ENCODE data around the gene TMEM54. TPM values are rescaled to one million over a fixed set of nuclear protein-coding genes. Genes with fewer than 3 reads are reported as not detected.

Gene TMEM54
- total and polyA plus RNA-seq, 3 experiments from 2014 or later = 2.5 to 2.6 TPM; not detected in 1

DNA sequence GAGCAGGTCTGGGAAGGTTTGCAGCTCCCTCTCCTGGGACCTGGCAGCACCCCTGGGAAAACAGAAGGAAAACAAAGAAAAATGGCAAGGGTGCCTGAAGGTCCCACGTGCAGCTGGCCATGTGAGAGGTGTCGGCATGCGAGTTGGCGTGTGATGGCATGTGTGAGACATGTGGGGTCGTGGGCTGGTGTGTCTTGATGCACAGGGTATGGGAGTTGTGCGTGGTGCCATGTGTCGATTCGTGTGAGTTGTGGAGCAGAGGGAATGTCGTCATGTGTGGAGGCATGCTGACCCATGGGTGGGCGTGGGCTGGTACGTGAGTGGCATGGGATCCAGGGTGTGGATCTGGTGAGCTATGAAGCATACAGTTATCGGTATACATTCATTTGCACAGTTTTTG, 13.6 kb downstream of the TMEM54 start:
- no peaks in the 10 kb centered on the region for H3K36me3 ChIP-seq (ENCODE audit: insufficient read depth, low read length)
- no peak overlapping the region for H3K27ac ChIP-seq (ENCODE audit: low read depth, low read length)
- ChIA-PET CTCF (no interaction called here), POLR2A (interaction anchor here (0.6 kb wide), 1 partner anchor 915 kb away, joined by 3 read pairs; no protein-coding TSS in a partner anchor)
- H3K4me3 ChIP-seq (ENCODE audit: low read length) = no peak overlapping the region
- Mint-ChIP-seq H3K4me3 (peak overlapping the region in 1 of 7 donors; percentile 32), H3K4me1 (peaks cover 9 to 14% (median 12%) of the 10 kb centered on the region in 3 donors), H3K27me3 (peaks cover 52 to 83% of the 10 kb centered on the region in 2 donors), H3K36me3 (peaks cover 0 to 16% (median 0%) of the 10 kb centered on the region in 3 donors), H3K9me3 (peaks cover 0 to 2% (median 0%) of the 10 kb centered on the region in 5 donors), H3K27ac (no peak overlapping the region)
- H3K4me1 ChIP-seq (ENCODE audit: insufficient read depth, low read length) = no peaks in the 10 kb centered on the region
- H3K9me3 ChIP-seq (ENCODE audit: low read length) = no peaks in the 10 kb centered on the region
- DNase-seq = no peak
- H3K27me3 ChIP-seq (ENCODE audit: insufficient read depth, low read length, poor library complexity, severe bottlenecking) = peaks cover 45% of the 10 kb centered on the region

DNA sequence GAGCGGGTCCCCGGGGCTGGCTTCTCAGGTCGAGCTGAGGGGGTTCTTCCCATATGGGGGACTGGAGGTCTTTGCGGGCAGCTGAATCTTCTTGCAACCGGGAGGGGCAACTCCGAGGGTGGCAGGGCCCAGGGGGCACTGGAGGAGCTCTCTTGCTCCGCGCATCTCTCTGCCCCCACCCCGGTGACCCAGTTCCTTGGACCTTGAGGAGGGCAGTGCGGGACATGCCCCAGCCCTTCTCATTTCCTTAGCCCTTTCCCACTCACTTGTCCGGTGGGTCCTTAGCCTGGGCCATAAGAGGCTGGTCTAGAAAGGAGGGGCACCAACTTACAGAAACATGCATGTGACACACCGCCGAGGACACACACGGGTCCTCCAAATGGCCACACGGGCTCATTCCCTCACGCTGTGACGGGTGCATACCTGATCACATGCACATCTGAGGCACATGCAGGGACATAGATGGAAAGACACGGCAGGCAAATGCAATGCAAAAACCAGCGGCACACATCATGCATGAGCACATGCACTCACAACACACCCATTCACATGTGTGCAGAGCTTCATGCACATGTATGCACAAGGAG, 14.3 kb downstream of the TMEM54 start:
- DNase-seq = no peak
- H3K4me1 Mint-ChIP-seq = peaks cover 2 to 9% (median 8%) of the 10 kb centered on the region in 3 donors
- H3K4me3 Mint-ChIP-seq = no peak overlapping the region
- POLR2A ChIA-PET = no interaction called here
- CTCF ChIA-PET = no interaction called here
- no peak overlapping the region for H3K27ac Mint-ChIP-seq
- peaks cover 0 to 2% (median 0%) of the 10 kb centered on the region in 5 donors for H3K9me3 Mint-ChIP-seq
- H3K27me3 Mint-ChIP-seq = peaks cover 46 to 78% of the 10 kb centered on the region in 2 donors
- no peak overlapping the region for H3K27ac ChIP-seq (ENCODE audit: low read depth, low read length)
- H3K4me3 ChIP-seq (ENCODE audit: low read length) = no peak overlapping the region
- no peaks in the 10 kb centered on the region for H3K9me3 ChIP-seq (ENCODE audit: low read length)
- peaks cover 0 to 16% (median 0%) of the 10 kb centered on the region in 3 donors for H3K36me3 Mint-ChIP-seq
- H3K27me3 ChIP-seq (ENCODE audit: insufficient read depth, low read length, poor library complexity, severe bottlenecking) = peaks cover 38% of the 10 kb centered on the region
- H3K4me1 ChIP-seq (ENCODE audit: insufficient read depth, low read length) = no peaks in the 10 kb centered on the region
- H3K36me3 ChIP-seq (ENCODE audit: insufficient read depth, low read length) = no peaks in the 10 kb centered on the region

DNA sequence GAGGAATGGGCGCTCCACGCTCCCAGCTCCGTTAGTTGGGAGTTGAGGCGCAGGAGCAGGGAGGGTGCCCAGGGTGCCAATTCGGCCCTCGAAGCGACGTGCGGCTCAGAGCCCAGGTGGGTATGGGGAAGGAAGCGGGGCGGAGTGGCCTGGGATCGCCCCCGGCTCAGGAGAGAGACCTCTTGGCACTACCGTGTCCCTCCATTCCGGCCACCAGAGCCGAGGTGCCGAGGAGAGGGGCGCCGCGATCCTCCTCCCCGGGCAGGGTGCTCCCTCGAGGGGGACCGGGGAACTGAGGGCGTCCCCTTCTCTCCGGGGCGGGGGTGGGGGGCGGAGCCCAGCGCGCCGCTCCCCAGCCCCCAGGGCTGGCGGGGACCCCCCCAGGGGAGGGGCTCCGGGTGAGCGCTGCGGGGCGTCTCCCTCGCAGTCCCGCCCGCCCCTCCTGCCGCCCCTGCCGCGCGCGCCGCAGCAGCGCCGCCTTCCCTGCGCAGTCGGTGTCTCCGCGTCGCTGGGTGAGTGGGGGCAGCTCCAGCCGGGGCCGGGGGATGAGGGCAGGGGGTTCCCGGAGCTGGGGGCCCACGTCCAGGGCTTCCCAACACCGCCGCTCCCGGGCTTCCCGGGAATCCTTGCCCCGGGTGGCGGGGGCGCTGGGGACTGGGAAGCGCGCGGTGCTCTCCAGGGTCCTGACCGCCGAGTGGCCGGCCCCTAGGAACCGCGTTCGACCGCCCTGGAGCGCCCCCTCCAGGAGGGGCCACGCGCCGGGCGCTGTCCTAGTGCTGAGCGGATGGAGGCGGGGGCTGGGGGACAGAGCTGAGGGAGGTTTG, 15.0 kb downstream of the TMEM54 start, which contains the start of gene HPCA:
Gene HPCA, plus strand, starts transcription at position 488 of the 824 bp plus-strand sequence. CDS start 2,408 bp downstream, outside the sequence.
- Mint-ChIP-seq H3K4me3 (peak within 1 kb of the TSS in 3 of 7 donors; percentile 12 to 77 (median 20)), H3K36me3 (peaks cover 0 to 16% (median 0%) of the 10 kb centered on the region in 3 donors), H3K27me3 (peaks cover 41 to 74% of the 10 kb centered on the region in 2 donors), H3K4me1 (peaks cover 0 to 9% (median 8%) of the 10 kb centered on the region in 3 donors), H3K27ac (peak within 1 kb of the TSS in 1 of 8 donors; percentile 14), H3K9me3 (peaks cover 0 to 2% (median 0%) of the 10 kb centered on the region in 5 donors)
- Histone ChIP-seq H3K36me3 (ENCODE audit: insufficient read depth, low read length) (no peaks in the 10 kb centered on the region), H3K4me3 (ENCODE audit: low read length) (no peak within 1 kb of the TSS), H3K4me1 (ENCODE audit: insufficient read depth, low read length) (no peaks in the 10 kb centered on the region), H3K27ac (ENCODE audit: low read depth, low read length) (no peak within 1 kb of the TSS), H3K9me3 (ENCODE audit: low read length) (no peaks in the 10 kb centered on the region), H3K27me3 (ENCODE audit: insufficient read depth, low read length, poor library complexity, severe bottlenecking) (peaks cover 32% of the 10 kb centered on the region)
- DNase-seq = peak in 4 of 5 donors; percentile 20 to 37 (median 20)
- CTCF ChIA-PET = interaction anchor here (1.2 to 1.3 kb wide), 2 partner anchors 9 to 10 kb away, joined by 3 read pairs; no protein-coding TSS in a partner anchor
- POLR2A ChIA-PET = no interaction called here

DNA sequence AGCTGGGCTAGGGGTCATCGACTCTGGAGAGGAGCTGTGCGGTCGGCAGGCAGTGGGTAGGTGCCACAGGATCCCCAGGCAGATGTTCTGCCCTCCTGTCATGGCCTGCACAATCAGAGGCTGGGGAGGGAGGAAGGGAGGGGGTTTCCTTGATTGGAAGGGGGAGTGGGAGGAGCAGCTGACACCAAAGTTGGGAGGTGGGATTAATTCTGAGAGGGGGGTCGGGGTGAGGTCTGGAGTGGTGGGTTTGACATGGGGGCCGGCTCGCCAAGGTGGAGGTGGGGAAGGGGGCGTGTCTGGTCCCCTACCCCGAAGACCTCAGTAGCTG, 15.5 kb downstream of the TMEM54 start:
- H3K27ac ChIP-seq (ENCODE audit: low read depth, low read length) = no peak overlapping the region
- H3K4me1 ChIP-seq (ENCODE audit: insufficient read depth, low read length) = no peaks in the 10 kb centered on the region
- DNase-seq = no peak
- Mint-ChIP-seq H3K36me3 (peaks cover 0 to 16% (median 0%) of the 10 kb centered on the region in 3 donors), H3K27ac (peak overlapping the region in 1 of 8 donors; percentile 14), H3K4me1 (peaks cover 0 to 9% (median 8%) of the 10 kb centered on the region in 3 donors), H3K9me3 (peaks cover 0 to 2% (median 0%) of the 10 kb centered on the region in 5 donors), H3K4me3 (peak overlapping the region in 3 of 7 donors; percentile 12 to 77 (median 20)), H3K27me3 (peaks cover 41 to 74% of the 10 kb centered on the region in 2 donors)
- CTCF ChIA-PET = interaction anchor here (1.2 to 1.3 kb wide), 2 partner anchors 9 kb away, joined by 3 read pairs; no protein-coding TSS in a partner anchor
- peaks cover 29% of the 10 kb centered on the region for H3K27me3 ChIP-seq (ENCODE audit: insufficient read depth, low read length, poor library complexity, severe bottlenecking)
- H3K9me3 ChIP-seq (ENCODE audit: low read length) = no peaks in the 10 kb centered on the region
- POLR2A ChIA-PET = no interaction called here
- H3K4me3 ChIP-seq (ENCODE audit: low read length) = no peak overlapping the region
- no peaks in the 10 kb centered on the region for H3K36me3 ChIP-seq (ENCODE audit: insufficient read depth, low read length)

DNA sequence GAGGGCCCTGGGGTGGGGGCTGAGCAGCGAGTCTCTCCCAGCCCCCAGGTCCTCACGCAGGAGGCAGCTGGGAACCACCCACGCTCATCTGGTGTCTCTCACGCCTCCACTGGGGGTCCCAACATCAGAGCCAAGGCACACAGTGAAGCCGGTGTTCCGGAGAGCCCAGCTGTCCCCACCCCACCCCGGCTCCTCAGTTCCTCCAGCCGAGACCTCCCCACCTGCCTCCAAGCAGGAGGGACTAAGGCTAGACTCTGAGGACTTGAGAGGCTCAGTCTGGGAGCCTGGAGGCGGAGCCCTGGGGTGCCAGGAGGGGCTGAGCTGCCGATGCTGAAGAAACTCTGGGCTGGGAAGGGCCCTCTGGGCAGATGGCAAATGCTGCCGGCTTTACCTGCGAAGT, 16.5 kb downstream of the TMEM54 start:
- CTCF ChIA-PET = interaction anchor here (1.2 to 1.3 kb wide), 2 partner anchors 8 to 10 kb away, joined by 3 read pairs; no protein-coding TSS in a partner anchor
- Histone ChIP-seq H3K4me3 (ENCODE audit: low read length) (no peak overlapping the region), H3K27ac (ENCODE audit: low read depth, low read length) (no peak overlapping the region), H3K9me3 (ENCODE audit: low read length) (no peaks in the 10 kb centered on the region), H3K4me1 (ENCODE audit: insufficient read depth, low read length) (no peaks in the 10 kb centered on the region), H3K36me3 (ENCODE audit: insufficient read depth, low read length) (no peaks in the 10 kb centered on the region), H3K27me3 (ENCODE audit: insufficient read depth, low read length, poor library complexity, severe bottlenecking) (peaks cover 21% of the 10 kb centered on the region)
- Mint-ChIP-seq H3K36me3 (peaks cover 0 to 10% (median 0%) of the 10 kb centered on the region in 3 donors), H3K4me1 (peaks cover 0 to 9% (median 8%) of the 10 kb centered on the region in 3 donors), H3K4me3 (no peak overlapping the region), H3K27ac (no peak overlapping the region), H3K27me3 (peaks cover 34 to 66% of the 10 kb centered on the region in 2 donors), H3K9me3 (peaks cover 0 to 2% (median 0%) of the 10 kb centered on the region in 5 donors)
- POLR2A ChIA-PET = no interaction called here
- no peak for DNase-seq

DNA sequence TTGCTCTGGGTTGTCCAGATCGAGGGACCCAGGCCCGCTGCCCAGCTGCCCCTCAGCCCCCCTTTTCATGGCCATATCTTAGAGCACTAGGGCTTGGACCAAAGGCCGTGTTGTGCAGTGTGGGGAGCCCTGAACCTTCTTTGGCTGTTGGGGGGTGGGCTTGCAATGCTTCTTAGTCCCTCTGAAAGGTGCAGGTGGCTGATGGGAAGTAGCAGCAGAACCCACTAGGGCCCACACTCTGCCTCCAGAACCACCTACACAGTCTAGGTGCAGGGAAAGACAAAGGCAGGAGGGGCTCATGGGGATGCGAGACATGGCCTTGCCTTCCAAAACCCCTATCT, 17.2 kb downstream of the TMEM54 start:
- peaks cover 0 to 2% (median 0%) of the 10 kb centered on the region in 5 donors for H3K9me3 Mint-ChIP-seq
- Histone ChIP-seq H3K4me3 (ENCODE audit: low read length) (no peak overlapping the region), H3K27ac (ENCODE audit: low read depth, low read length) (no peak overlapping the region), H3K9me3 (ENCODE audit: low read length) (no peaks in the 10 kb centered on the region), H3K27me3 (ENCODE audit: insufficient read depth, low read length, poor library complexity, severe bottlenecking) (peaks cover 19% of the 10 kb centered on the region), H3K4me1 (ENCODE audit: insufficient read depth, low read length) (no peaks in the 10 kb centered on the region), H3K36me3 (ENCODE audit: insufficient read depth, low read length) (no peaks in the 10 kb centered on the region)
- CTCF ChIA-PET = no interaction called here
- no peak overlapping the region for H3K4me3 Mint-ChIP-seq
- POLR2A ChIA-PET = no interaction called here
- H3K36me3 Mint-ChIP-seq = peaks cover 0 to 6% (median 0%) of the 10 kb centered on the region in 3 donors
- peaks cover 29 to 59% of the 10 kb centered on the region in 2 donors for H3K27me3 Mint-ChIP-seq
- DNase-seq = no peak
- H3K27ac Mint-ChIP-seq = no peak overlapping the region
- H3K4me1 Mint-ChIP-seq = peaks cover 0 to 9% (median 8%) of the 10 kb centered on the region in 3 donors

DNA sequence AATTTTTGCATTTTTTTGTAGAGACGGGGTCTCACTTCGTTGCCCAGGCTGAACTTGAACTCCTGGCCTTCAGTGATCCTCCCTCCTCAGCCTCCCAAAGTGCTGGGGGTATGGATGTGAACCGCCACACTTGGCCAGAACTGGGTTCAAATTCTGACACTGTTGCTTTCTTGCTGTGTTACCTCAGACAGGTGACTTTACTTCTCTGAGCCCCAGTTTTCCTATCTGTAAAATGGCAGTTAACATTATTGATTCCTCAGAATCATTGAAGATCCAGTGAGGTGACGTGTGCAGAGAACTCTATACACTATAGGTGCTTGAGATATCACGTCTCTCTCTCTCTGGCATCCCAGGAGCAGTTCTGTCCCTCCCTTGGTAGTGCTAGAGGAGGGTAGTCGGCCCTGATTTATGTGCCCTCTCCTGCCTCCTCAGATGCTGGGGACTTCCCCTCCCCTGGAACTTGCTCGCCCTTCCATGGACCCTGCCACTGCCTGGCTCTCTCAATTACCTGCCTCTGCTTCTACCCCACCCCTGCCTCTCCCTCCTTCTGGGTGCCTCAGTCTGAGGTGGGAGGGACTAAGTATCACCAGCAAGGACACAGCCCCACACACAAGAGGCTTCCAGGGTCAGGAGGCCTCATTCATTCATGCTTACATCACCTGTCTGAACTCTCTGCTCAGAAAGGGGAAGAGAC, 17.7 kb downstream of the TMEM54 start:
- DNase-seq = no peak
- peaks cover 0 to 9% (median 8%) of the 10 kb centered on the region in 3 donors for H3K4me1 Mint-ChIP-seq
- H3K27ac ChIP-seq (ENCODE audit: low read depth, low read length) = no peak overlapping the region
- no peaks in the 10 kb centered on the region for H3K9me3 ChIP-seq (ENCODE audit: low read length)
- H3K9me3 Mint-ChIP-seq = peaks cover 0 to 2% (median 0%) of the 10 kb centered on the region in 5 donors
- no peak overlapping the region for H3K4me3 Mint-ChIP-seq
- ChIA-PET CTCF (no interaction called here), POLR2A (no interaction called here)
- H3K4me1 ChIP-seq (ENCODE audit: insufficient read depth, low read length) = no peaks in the 10 kb centered on the region
- H3K36me3 Mint-ChIP-seq = peaks cover 0 to 6% (median 0%) of the 10 kb centered on the region in 3 donors
- H3K27me3 ChIP-seq (ENCODE audit: insufficient read depth, low read length, poor library complexity, severe bottlenecking) = peaks cover 17% of the 10 kb centered on the region
- H3K27me3 Mint-ChIP-seq = peaks cover 29 to 54% of the 10 kb centered on the region in 2 donors
- H3K4me3 ChIP-seq (ENCODE audit: low read length) = no peak overlapping the region
- H3K27ac Mint-ChIP-seq = peak overlapping the region in 1 of 8 donors; percentile 54
- H3K36me3 ChIP-seq (ENCODE audit: insufficient read depth, low read length) = no peaks in the 10 kb centered on the region

All from CD8-positive, alpha-beta memory T cell (primary cell).